OCI-LY3 (cell line): ENCODE measurements around the gene DIPK1C.

Experiments used
- H2AFZ ChIP-seq: fragments of 200-600, 300-600 bp; shearing (Covaris generic); 2 replicates; pipeline ENCODE4 v1.6.0; 2014; ENCODE audit warnings: antibody characterized with exemption, low read depth, low read length
- H3K27ac ChIP-seq: fragments of 200-600, 300-600 bp; sonication (generic); 2 replicates; pipeline ENCODE4 v1.5.1; 2014; ENCODE audit warnings: mild to moderate bottlenecking, low read length, moderate library complexity, mixed read lengths
- H3K27me3 ChIP-seq: fragments of 200-600, 300-600 bp; sonication (generic); 2 replicates; pipeline ENCODE4 v1.6.1; 2014; ENCODE audit warnings: low read depth, low read length, mixed read lengths
- H3K36me3 ChIP-seq: fragments of 200-600, 300-600 bp; sonication (generic); replicated peaks from 2 replicates; pipeline ENCODE3; 2014; ENCODE audit warnings: low read depth, low read length, mixed read lengths
- H3K4me1 ChIP-seq: fragments of 300-600, 200-600 bp; sonication (generic); 2 replicates; pipeline ENCODE4 v1.6.1; 2014; ENCODE audit warnings: low read length, mixed read lengths
- H3K4me2 ChIP-seq: fragments of 200-600, 300-600 bp; sonication (generic); 2 replicates; pipeline ENCODE4 v1.6.1; 2014; ENCODE audit warnings: low read length, mixed read lengths
- H3K4me3 ChIP-seq: fragments of 300-600, 200-600 bp; sonication (generic); 2 replicates; pipeline ENCODE4 v1.5.1; 2014; ENCODE audit warnings: antibody characterized with exemption, mild to moderate bottlenecking, low read length, moderate library complexity
- H3K79me2 ChIP-seq: fragments of 300-600, 200-600 bp; shearing (Covaris generic); 2 replicates; pipeline ENCODE4 v1.6.1; 2014; ENCODE audit warnings: mild to moderate bottlenecking, low read length, mixed read lengths
- H3K9ac ChIP-seq: fragments of 300-600, 200-600 bp; shearing (Covaris generic); 2 replicates; pipeline ENCODE4 v1.6.0; 2014; ENCODE audit warnings: mild to moderate bottlenecking, low read length, moderate library complexity
- H3K9me3 ChIP-seq: fragments of 200-600, 300-600 bp; shearing (Covaris generic); 2 replicates; pipeline ENCODE4 v1.6.1; 2014; ENCODE audit warnings: low read length, mixed read lengths; ENCODE audit not compliant: insufficient read depth
- H4K20me1 ChIP-seq: fragments of 200-600, 300-600 bp; sonication (generic); 2 replicates; pipeline ENCODE4 v1.6.1; 2016; ENCODE audit warnings: low read length, mixed read lengths; ENCODE audit not compliant: insufficient read depth
- CTCF ChIP-seq: fragments of 200-600, 300-600 bp; sonication (generic); IDR thresholded peaks from 2 replicates; pipeline ENCODE4 v1.5.1; 2014; ENCODE audit warnings: antibody characterized with exemption, low read length, low read depth
- EZH2phosphoT487 ChIP-seq: fragments of 200-600 bp; shearing (Covaris generic); IDR thresholded peaks from 2 replicates; pipeline ENCODE4 v1.6.1; 2018; ENCODE audit warnings: antibody characterized with exemption, mixed run types, low read depth

DIPK1C gene

GRCh38 chr18:74444104-74444503, 13.0 kb downstream of the DIPK1C start:
- Histone ChIP-seq H3K79me2 (no peaks in the 10 kb centered on the region), H2AFZ (no peak overlapping the region), H3K27ac (no peak overlapping the region), H4K20me1 (no peaks in the 10 kb centered on the region), H3K27me3 (peaks cover 29% of the 10 kb centered on the region; the same call in 1 of the 2 replicates), H3K9ac (no peak overlapping the region), H3K4me3 (no peak overlapping the region), H3K9me3 (no peaks in the 10 kb centered on the region), H3K36me3 (no peaks in the 10 kb centered on the region), H3K4me2 (no peak overlapping the region), H3K4me1 (no peaks in the 10 kb centered on the region)
- no peak for TF ChIP-seq CTCF
- no peak for TF ChIP-seq EZH2phosphoT487

- H3K4me1 ChIP-seq: no peaks in the 10 kb centered on the region
- H3K79me2 ChIP-seq: no peaks in the 10 kb centered on the region
- H2AFZ ChIP-seq: no peak overlapping the region
- TF ChIP-seq CTCF (no peak), EZH2phosphoT487 (no peak)
- H3K4me2 ChIP-seq: no peak overlapping the region
- H3K9ac ChIP-seq: no peak overlapping the region
- no peaks in the 10 kb centered on the region for H3K36me3 ChIP-seq
- no peak overlapping the region for H3K27ac ChIP-seq
- peaks cover 26% of the 10 kb centered on the region; the same call in 1 of the 2 replicates for H3K27me3 ChIP-seq
- H3K4me3 ChIP-seq: no peak overlapping the region
- H3K9me3 ChIP-seq: no peaks in the 10 kb centered on the region
- no peaks in the 10 kb centered on the region for H4K20me1 ChIP-seq
Observed at GRCh38 chr18:74440808-74441427, 16.2 kb downstream of the DIPK1C start.

- Histone ChIP-seq H3K4me2 (no peak overlapping the region), H3K79me2 (no peaks in the 10 kb centered on the region), H3K27ac (no peak overlapping the region), H4K20me1 (no peaks in the 10 kb centered on the region), H3K4me1 (no peaks in the 10 kb centered on the region), H3K9ac (no peak overlapping the region), H3K4me3 (no peak overlapping the region), H2AFZ (no peak overlapping the region), H3K27me3 (peaks cover 13% of the 10 kb centered on the region; the same call in 1 of the 2 replicates), H3K9me3 (no peaks in the 10 kb centered on the region), H3K36me3 (no peaks in the 10 kb centered on the region)
- no peak for TF ChIP-seq EZH2phosphoT487
- TF ChIP-seq CTCF: no peak
Observed at GRCh38 chr18:74438091-74438490, 19.0 kb downstream of the DIPK1C start.

GRCh38 chr18:74436158-74436769, 20.8 kb downstream of the DIPK1C start:
- no peaks in the 10 kb centered on the region for H3K79me2 ChIP-seq
- H3K27ac ChIP-seq: no peak overlapping the region
- no peak overlapping the region for H3K9ac ChIP-seq
- no peaks in the 10 kb centered on the region for H3K9me3 ChIP-seq
- H3K36me3 ChIP-seq: no peaks in the 10 kb centered on the region
- no peaks in the 10 kb centered on the region for H4K20me1 ChIP-seq
- TF ChIP-seq CTCF (no peak), EZH2phosphoT487 (no peak)
- H3K4me1 ChIP-seq: no peaks in the 10 kb centered on the region
- no peak overlapping the region for H3K4me2 ChIP-seq
- H2AFZ ChIP-seq: no peak overlapping the region
- H3K4me3 ChIP-seq: no peak overlapping the region
- peaks cover 14% of the 10 kb centered on the region; the same call in 1 of the 2 replicates for H3K27me3 ChIP-seq
